HepG2 (cell line): ENCODE data around the gene SPATA33. TPM values are rescaled to one million over a fixed set of nuclear protein-coding genes. Genes with fewer than 3 reads are reported as not detected.
A peak's percentile ranks its signal among the peaks of the same experiment; 100 is the strongest.

ENCODE experiments used
- ATAC-seq: fragments of 200-7000 bp; cut with Tn5 transposase; 3 replicates; pipeline ENCODE4 v1.9.1; 2020; ENCODE audit warnings: mild to moderate bottlenecking, moderate library complexity
- BruUV-seq: library from RNA; stranded (reverse); fragments of 400-500 nt; replicated peaks from 2 replicates; lab custom pipeline; 2021; lab: Mats Ljungman, UMichigan
- CTCF ChIA-PET: fragments of 300-600 bp; formaldehyde crosslinking; extraction: SDS; loops from one replicate; lab custom pipeline; 2021; ENCODE audit warnings: low total read pairs, inconsistent platforms, low intra/inter-chr PET ratio; lab: Yijun Ruan, JAX
- POLR2A ChIA-PET: fragments of 350-600 bp; sonication (Branson Sonifier 250); formaldehyde crosslinking; loops from one replicate; lab custom pipeline; 2020; ENCODE audit warnings: antibody characterized with exemption, inconsistent platforms; lab: Yijun Ruan, JAX
- DNase-seq: peaks from one replicate; pipeline ENCODE4 v3.0.0-alpha.2; 2015; ENCODE audit warnings: low spot score
- FAIRE-seq: peaks from 3 replicates; lab custom pipeline; 2011; peaks lifted over from hg19 to GRCh38; lab: Jason Lieb, UNC
- H2AFZ ChIP-seq: one replicate; pipeline ENCODE4 v1.6.1; 2011; ENCODE audit warnings: low read length, inconsistent platforms
- H3K27ac ChIP-seq: fragments of 300-600 bp; 3 replicates; pipeline ENCODE4 v1.8.0; 2011; ENCODE audit warnings: mixed run types, mild to moderate bottlenecking, mixed read lengths, low read length, inconsistent platforms; ENCODE audit not compliant: insufficient read depth; ENCODE audit errors: extremely low read length
- H3K27me3 ChIP-seq, 2 experiments: fragments of 200-600 bp in 1 of 2; 2 replicates in 1 of 2; 3 replicates in 1 of 2; pipeline versions ENCODE4 v1.6.0 to v1.8.0; 2011; ENCODE audit warnings: low read length in 2 of 2, mild to moderate bottlenecking in 2 of 2, moderate library complexity in 2 of 2, inconsistent platforms in 1 of 2; ENCODE audit not compliant: insufficient read depth in 2 of 2, control insufficient read depth in 1 of 2
- H3K36me3 ChIP-seq, 2 experiments: fragments of 200-600 bp in 1 of 2; replicated peaks in 1 of 2; 2 replicates in 1 of 2; 3 replicates in 1 of 2; pipeline versions ENCODE4 v1.5.1 to v1.8.0; 2011; ENCODE audit warnings: low read length in 2 of 2, inconsistent platforms in 1 of 2; ENCODE audit not compliant: insufficient read depth in 2 of 2, control insufficient read depth in 1 of 2
- H3K4me1 ChIP-seq: 2 replicates; pipeline ENCODE4 v1.5.1; 2012; ENCODE audit warnings: low read length, inconsistent platforms; ENCODE audit not compliant: insufficient read depth
- H3K4me2 ChIP-seq: 2 replicates; pipeline ENCODE4 v1.6.0; 2011; ENCODE audit warnings: low read depth, low read length, inconsistent platforms
- H3K4me3 ChIP-seq, 3 experiments: fragments of 200-600 bp in 1 of 3; sonication (generic), shearing (Covaris generic) in 1 of 3; replicated peaks in 1 of 3; 2 replicates each; pipeline ENCODE4 v1.5.1; 2011 to 2016; ENCODE audit warnings: low read length in 3 of 3, inconsistent platforms in 2 of 3, low read depth in 2 of 3, mild to moderate bottlenecking in 2 of 3, control low read depth in 1 of 3, mixed read lengths in 1 of 3; ENCODE audit not compliant: insufficient read depth in 1 of 3
- H3K79me2 ChIP-seq: one replicate; pipeline ENCODE4 v1.6.1; 2011; ENCODE audit warnings: low read length, inconsistent platforms; ENCODE audit not compliant: insufficient read depth
- H3K9ac ChIP-seq: 2 replicates; pipeline ENCODE4 v1.6.0; 2011; ENCODE audit warnings: mild to moderate bottlenecking, low read depth, low read length, inconsistent platforms; ENCODE audit not compliant: insufficient read depth
- H3K9me3 ChIP-seq: 2 replicates; pipeline ENCODE4 v1.5.1; 2012; ENCODE audit warnings: mild to moderate bottlenecking, low read length
- H4K20me1 ChIP-seq: 2 replicates; pipeline ENCODE4 v1.6.0; 2011; ENCODE audit warnings: inconsistent platforms, mild to moderate bottlenecking, low read length, moderate library complexity; ENCODE audit not compliant: insufficient read depth
- ELF1 ChIP-seq: sonication (generic); formaldehyde crosslinking; IDR thresholded peaks from 2 replicates; pipeline ENCODE4 v1.4.0; 2020; ENCODE audit warnings: missing genetic modification reagents
- GABPB1 ChIP-seq: IDR thresholded peaks from 2 replicates; pipeline ENCODE4 v1.6.1; 2016; ENCODE audit warnings: mild to moderate bottlenecking, missing genetic modification reagents, moderate library complexity, missing compliant biosample characterization
- KLF12 ChIP-seq: sonication (generic); formaldehyde crosslinking; IDR thresholded peaks from 2 replicates; pipeline ENCODE4 v1.4.0; 2020; ENCODE audit warnings: missing genetic modification reagents, borderline replicate concordance
- MAFK ChIP-seq, 2 experiments: IDR thresholded peaks in 1 of 2; conservative IDR thresholded peaks in 1 of 2; 2 replicates each; pipeline ENCODE4 v1.6.1; 2011; ENCODE audit warnings: improper control_type of control experiment in 2 of 2, low read length in 2 of 2
- NR0B2 ChIP-seq: sonication (generic); formaldehyde crosslinking; IDR thresholded peaks from 2 replicates; pipeline ENCODE4 v1.4.0; 2020; ENCODE audit warnings: mild to moderate bottlenecking, missing genetic modification reagents
- NR2C2 ChIP-seq: sonication (generic); formaldehyde crosslinking; IDR thresholded peaks from 2 replicates; pipeline ENCODE4 v1.4.0; 2020; ENCODE audit warnings: missing genetic modification reagents, mild to moderate bottlenecking, moderate library complexity, borderline replicate concordance
- RARA ChIP-seq: IDR thresholded peaks from 2 replicates; pipeline ENCODE4 v1.6.1; 2016; ENCODE audit warnings: missing genetic modification reagents, missing compliant biosample characterization
- SNAPC5 ChIP-seq: sonication (generic); formaldehyde crosslinking; IDR thresholded peaks from 2 replicates; pipeline ENCODE4 v1.8.1; 2023; ENCODE audit warnings: mild to moderate bottlenecking, missing genetic modification reagents, borderline replicate concordance
- SRSF1 ChIP-seq: fragments of 200-400 bp; formaldehyde crosslinking; optimal IDR thresholded peaks from 2 replicates; pipeline ENCODE3; 2017; ENCODE audit warnings: mild to moderate bottlenecking, low read depth, low read length, moderate library complexity
- SRSF4 ChIP-seq: fragments of 200-400 bp; formaldehyde crosslinking; IDR thresholded peaks from one replicate; pipeline ENCODE4 v1.6.1; 2018; ENCODE audit warnings: mild to moderate bottlenecking, low read depth, low read length, moderate library complexity; ENCODE audit not compliant: poor library complexity, severe bottlenecking
- TEF ChIP-seq: sonication (generic); formaldehyde crosslinking; IDR thresholded peaks from 2 replicates; pipeline ENCODE4 v1.5.0; 2020; ENCODE audit warnings: missing genetic modification reagents
- ZBTB33 ChIP-seq: sonication (generic); formaldehyde crosslinking; IDR thresholded peaks from 2 replicates; pipeline ENCODE4 v1.4.0; 2020; ENCODE audit warnings: missing genetic modification reagents
- ZFP36L1 ChIP-seq: sonication (generic); formaldehyde crosslinking; IDR thresholded peaks from 2 replicates; pipeline ENCODE4 v1.8.0; 2022; ENCODE audit warnings: mild to moderate bottlenecking, missing genetic modification reagents, moderate library complexity
- ZNF143 ChIP-seq: sonication (generic); formaldehyde crosslinking; IDR thresholded peaks from 2 replicates; pipeline ENCODE4 v1.4.0; 2020; ENCODE audit warnings: missing genetic modification reagents
- ZNF17 ChIP-seq: sonication (generic); formaldehyde crosslinking; IDR thresholded peaks from 2 replicates; pipeline ENCODE4 v1.5.0; 2020; ENCODE audit warnings: mild to moderate bottlenecking, missing genetic modification reagents
- ZNF3 ChIP-seq: IDR thresholded peaks from 2 replicates; pipeline ENCODE4 v1.7.0; 2017; ENCODE audit warnings: inconsistent platforms
- ZNF354B ChIP-seq: sonication (generic); formaldehyde crosslinking; IDR thresholded peaks from 2 replicates; pipeline ENCODE4 v1.8.0; 2022; ENCODE audit warnings: mild to moderate bottlenecking, missing genetic modification reagents
- ZNF431 ChIP-seq: sonication (generic); formaldehyde crosslinking; IDR thresholded peaks from 2 replicates; pipeline ENCODE4 v1.9.0; 2022; ENCODE audit warnings: missing genetic modification reagents, low read depth, mild to moderate bottlenecking, borderline replicate concordance
- ZNF547 ChIP-seq: sonication (generic); formaldehyde crosslinking; IDR thresholded peaks from 2 replicates; pipeline ENCODE4 v1.5.1; 2020; ENCODE audit warnings: mild to moderate bottlenecking, missing genetic modification reagents
- ZNF776 ChIP-seq: sonication (generic); formaldehyde crosslinking; IDR thresholded peaks from 2 replicates; pipeline ENCODE4 v1.4.0; 2020; ENCODE audit warnings: mild to moderate bottlenecking, missing genetic modification reagents
- WGBS: methylation state at CpG from one replicate; pipeline ENCODE4 v1.1.6; 2017; ENCODE audit warnings: low lambda C conversion rate; 5-methylcytosine and 5-hydroxymethylcytosine counted together
- in situ Hi-C: cut with HindIII; loops from 2 replicates; pipeline ENCODE4 v1.10.0; 2017; ENCODE audit warnings: low pct_unique_long_range_greater_than_20kb; ENCODE audit not compliant: extremely low pct_ligation_motif_present
- intact Hi-C: fragments of 100-400 bp; cut with micrococcal nuclease; formaldehyde crosslinking; loops from one replicate; pipeline ENCODE4 v1.10.0; 2022; ENCODE audit not compliant: unreplicated experiment
- polyA plus RNA-seq, 8 experiments: library from polyadenylated mRNA; depleted of rRNA in 3 of 8; stranded (reverse) in 7 of 8; unstranded in 1 of 8; fragments of >200 nt; fragmentation: Illumina TruSeq in 4 of 8; extraction: Trizol in 4 of 8; gene quantifications; 2 replicates each; pipeline versions ENCODE4 v1.2.1 to v1.2.3, GENCODE V29; 2011 to 2016; ENCODE audit warnings: low read depth in 4 of 8, missing spikeins in 1 of 8, mixed read lengths in 1 of 8; ENCODE audit not compliant: insufficient read depth in 1 of 8
- total RNA-seq, 5 experiments: library from RNA; depleted of rRNA; stranded (reverse); fragments of >200 nt; fragmentation: Illumina TruSeq; extraction: Trizol; gene quantifications; 2 replicates each; pipeline ENCODE4 v1.2.3, GENCODE V29; 2016; ENCODE audit warnings: low read depth in 1 of 5

Gene SPATA33
- total and polyA plus RNA-seq, 2 of the 13 experiments (the other 11 are each of a cell fraction or from before 2014, with no cell fraction given) = 5.7 to 11.0 TPM

- TF ChIP-seq ZFP36L1 (CRISPR knock-in tag) = 0 out of 2 replicates have a peak, but pooled peaks have one; percentile 2
- TF ChIP-seq GABPB1 (CRISPR knock-in tag) = peak; percentile 62
- peak; percentile 68; the same call in 1 of the 2 replicates for TF ChIP-seq ZNF776 (CRISPR knock-in tag)
- TF ChIP-seq KLF12 (CRISPR knock-in tag) = peak; percentile 34; the same call in 1 of the 2 replicates
- peak; percentile 32; the same call in 1 of the 2 replicates for TF ChIP-seq ELF1
- peak; percentile 4; the same call in 1 of the 2 replicates for TF ChIP-seq NR2C2
Observed at GRCh38 chr16:89694784-89695085, 37.1 kb downstream of the SPATA33 start (continued).

GRCh38 chr16:89695086-89695874 lies 37.6 kb downstream of the SPATA33 start:
- ChIA-PET CTCF (no interaction called here), POLR2A (interaction anchor here (0.6 to 1.8 kb wide), 12 partner anchors 8 to 224 kb away, joined by 3 to 11 read pairs (median 4); partner anchors contain the start of genes CDK10, CHMP1A, MC1R and SPATA33)
- no TSS peak for BruUV-seq
- FAIRE-seq (peak; percentile 80), ATAC-seq (peak; percentile 68), DNase-seq (peak; percentile 64)
- peaks cover 2% of the 10 kb centered on the region for H3K79me2 ChIP-seq
- H3K4me3 ChIP-seq = peak overlapping the region; percentile 28 to 65 (median 51)
- no peaks in the 10 kb centered on the region for H3K9me3 ChIP-seq
- H4K20me1 ChIP-seq = no peaks in the 10 kb centered on the region
- H2AFZ ChIP-seq = no peak overlapping the region
- H3K4me1 ChIP-seq = peaks cover 69% of the 10 kb centered on the region
- WGBS = 12% methylated on average over 29 of the region's 31 CpGs
- in situ Hi-C loops (no loop called here), intact Hi-C loops (no loop called here)
- peak overlapping the region; percentile 54 for H3K9ac ChIP-seq
- H3K4me2 ChIP-seq = peak overlapping the region; percentile 74
- peak overlapping the region; percentile 58 for H3K27ac ChIP-seq
- no peaks in the 10 kb centered on the region for H3K27me3 ChIP-seq
- H3K36me3 ChIP-seq = peaks cover 5 to 14% of the 10 kb centered on the region in 2 experiments; a peak in 2 of 5 replicates
- TF ChIP-seq ZNF143 (peak; percentile 49; the same call in 1 of the 2 replicates), NR0B2 (CRISPR knock-in tag) (peak; percentile 17; the same call in 1 of the 2 replicates), ZNF431 (CRISPR knock-in tag) (no peak), ZNF354B (CRISPR knock-in tag) (peak; percentile 88; the same call in 1 of the 2 replicates), SRSF4 (no peak), ZNF17 (CRISPR knock-in tag) (no peak), TEF (CRISPR knock-in tag) (no peak), MAFK (conservative IDR thresholded peaks at IDR 0.05 in 1 of 2, IDR thresholded peaks at IDR 0.05 in 1 of 2; ENCODE audit: low read length in 2 of 2) (no peak), ZBTB33 (CRISPR knock-in tag) (0 out of 2 replicates have a peak, but pooled peaks have one; percentile 16), ZNF547 (peak; percentile 32; the same call in 1 of the 2 replicates), RARA (no peak), SNAPC5 (CRISPR knock-in tag) (0 out of 2 replicates have a peak, but pooled peaks have one; percentile 16), ZNF3 (peak; percentile 80; the same call in 1 of the 2 replicates), SRSF1 (peak; percentile 13)
